ENCODE results near the gene DCDC2C.

The DCDC2C gene

GRCh38 chr2:3847397-3848052, 144.2 kb downstream of the DCDC2C start:
- TF ChIP-seq, protein P1, sequence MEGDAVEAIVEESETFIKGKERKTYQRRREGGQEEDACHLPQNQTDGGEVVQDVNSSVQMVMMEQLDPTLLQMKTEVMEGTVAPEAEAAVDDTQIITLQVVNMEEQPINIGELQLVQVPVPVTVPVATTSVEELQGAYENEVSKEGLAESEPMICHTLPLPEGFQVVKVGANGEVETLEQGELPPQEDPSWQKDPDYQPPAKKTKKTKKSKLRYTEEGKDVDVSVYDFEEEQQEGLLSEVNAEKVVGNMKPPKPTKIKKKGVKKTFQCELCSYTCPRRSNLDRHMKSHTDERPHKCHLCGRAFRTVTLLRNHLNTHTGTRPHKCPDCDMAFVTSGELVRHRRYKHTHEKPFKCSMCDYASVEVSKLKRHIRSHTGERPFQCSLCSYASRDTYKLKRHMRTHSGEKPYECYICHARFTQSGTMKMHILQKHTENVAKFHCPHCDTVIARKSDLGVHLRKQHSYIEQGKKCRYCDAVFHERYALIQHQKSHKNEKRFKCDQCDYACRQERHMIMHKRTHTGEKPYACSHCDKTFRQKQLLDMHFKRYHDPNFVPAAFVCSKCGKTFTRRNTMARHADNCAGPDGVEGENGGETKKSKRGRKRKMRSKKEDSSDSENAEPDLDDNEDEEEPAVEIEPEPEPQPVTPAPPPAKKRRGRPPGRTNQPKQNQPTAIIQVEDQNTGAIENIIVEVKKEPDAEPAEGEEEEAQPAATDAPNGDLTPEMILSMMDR (IDR thresholded peaks at IDR 0.05; ENCODE audit: low read length), result no peak
- no peak for TF ChIP-seq EZH2 (IDR thresholded peaks at IDR 0.05; ENCODE audit: borderline replicate concordance, low read length)
- Histone ChIP-seq H3K36me3 (ENCODE audit: insufficient read depth, low read length) (no peaks in the 10 kb centered on the region), H3K4me2 (ENCODE audit: low read length) (no peak overlapping the region), H3K79me2 (ENCODE audit: insufficient read depth, low read length) (no peaks in the 10 kb centered on the region), H3K9me3 (ENCODE audit: low read length) (no peaks in the 10 kb centered on the region), H3K9ac (ENCODE audit: low read length) (no peak overlapping the region), H2AFZ (ENCODE audit: low read length) (no peak overlapping the region), H3K4me3 (ENCODE audit: low read depth, low read length, poor library complexity, severe bottlenecking) (no peak overlapping the region), H4K20me1 (ENCODE audit: insufficient read depth, low read length) (no peaks in the 10 kb centered on the region), H3F3A (ENCODE audit: insufficient read depth, low read length) (no peaks in the 10 kb centered on the region), H3K27ac (ENCODE audit: low read depth, low read length, poor library complexity, severe bottlenecking) (no peak overlapping the region), H3K9me2 (ENCODE audit: low read depth, low read length) (no peaks in the 10 kb centered on the region), H3K27me3 (ENCODE audit: insufficient read depth, low read length) (no peaks in the 10 kb centered on the region), H3K4me1 (ENCODE audit: insufficient read depth, low read length, severe bottlenecking) (no peaks in the 10 kb centered on the region)

GRCh38 chr2:3848776-3849175, 145.4 kb downstream of the DCDC2C start:
- no peak overlapping the region for H2AFZ ChIP-seq (ENCODE audit: low read length)
- H3K27me3 ChIP-seq (ENCODE audit: insufficient read depth, low read length), result no peaks in the 10 kb centered on the region; the same call in 1 of the 2 replicates

GRCh38 chr2:3849213-3849612, 145.8 kb downstream of the DCDC2C start:
- no peaks in the 10 kb centered on the region for H3K4me1 ChIP-seq (ENCODE audit: insufficient read depth, low read length, severe bottlenecking)
- no peaks in the 10 kb centered on the region for H3K36me3 ChIP-seq (ENCODE audit: insufficient read depth, low read length)
- H4K20me1 ChIP-seq (ENCODE audit: insufficient read depth, low read length), result no peaks in the 10 kb centered on the region
- no peaks in the 10 kb centered on the region for H3K9me2 ChIP-seq (ENCODE audit: low read depth, low read length)
- no peaks in the 10 kb centered on the region; the same call in 1 of the 2 replicates for H3K27me3 ChIP-seq (ENCODE audit: insufficient read depth, low read length)
- no peaks in the 10 kb centered on the region for H3K79me2 ChIP-seq (ENCODE audit: insufficient read depth, low read length)
- H3F3A ChIP-seq (ENCODE audit: insufficient read depth, low read length), result no peaks in the 10 kb centered on the region
- no peak overlapping the region for H3K27ac ChIP-seq (ENCODE audit: low read depth, low read length, poor library complexity, severe bottlenecking)
- no peak overlapping the region for H3K4me2 ChIP-seq (ENCODE audit: low read length)
- H3K9ac ChIP-seq (ENCODE audit: low read length), result no peak overlapping the region
- no peak overlapping the region for H2AFZ ChIP-seq (ENCODE audit: low read length)
- H3K4me3 ChIP-seq (ENCODE audit: low read depth, low read length, poor library complexity, severe bottlenecking), result no peak overlapping the region
- TF ChIP-seq, protein P1 (IDR thresholded peaks at IDR 0.05; ENCODE audit: low read length), result no peak
- TF ChIP-seq EZH2 (IDR thresholded peaks at IDR 0.05; ENCODE audit: borderline replicate concordance, low read length), result no peak
- H3K9me3 ChIP-seq (ENCODE audit: low read length), result peaks cover 4% of the 10 kb centered on the region; the same call in 1 of the 2 replicates

More at GRCh38 chr2:3848776-3849175, 145.4 kb downstream of the DCDC2C start:
- no peak overlapping the region for H3K9ac ChIP-seq (ENCODE audit: low read length)
- H4K20me1 ChIP-seq (ENCODE audit: insufficient read depth, low read length), result no peaks in the 10 kb centered on the region
- TF ChIP-seq, protein P1 (IDR thresholded peaks at IDR 0.05; ENCODE audit: low read length), result no peak
- no peak for TF ChIP-seq EZH2 (IDR thresholded peaks at IDR 0.05; ENCODE audit: borderline replicate concordance, low read length)
- no peak overlapping the region for H3K4me3 ChIP-seq (ENCODE audit: low read depth, low read length, poor library complexity, severe bottlenecking)
- H3K9me3 ChIP-seq (ENCODE audit: low read length), result peaks cover 4% of the 10 kb centered on the region; the same call in 1 of the 2 replicates
- no peaks in the 10 kb centered on the region for H3F3A ChIP-seq (ENCODE audit: insufficient read depth, low read length)
- no peaks in the 10 kb centered on the region for H3K79me2 ChIP-seq (ENCODE audit: insufficient read depth, low read length)
- no peaks in the 10 kb centered on the region for H3K36me3 ChIP-seq (ENCODE audit: insufficient read depth, low read length)
- H3K9me2 ChIP-seq (ENCODE audit: low read depth, low read length), result no peaks in the 10 kb centered on the region
- H3K27ac ChIP-seq (ENCODE audit: low read depth, low read length, poor library complexity, severe bottlenecking), result no peak overlapping the region
- H3K4me1 ChIP-seq (ENCODE audit: insufficient read depth, low read length, severe bottlenecking), result no peaks in the 10 kb centered on the region
- no peak overlapping the region for H3K4me2 ChIP-seq (ENCODE audit: low read length)
